H1 (cell line): ENCODE measurements around the gene PKD1L1. TPM values are rescaled to one million over a fixed set of nuclear protein-coding genes. Genes with fewer than 3 reads are reported as not detected.

ENCODE experiments used
- CTCF ChIA-PET: fragments of 300-600 bp; sonication (Branson Sonifier 250); formaldehyde crosslinking; loops from one replicate; lab custom pipeline; 2021; ENCODE audit not compliant: partially characterized antibody; lab: Charles Lee
- POLR2A ChIA-PET: fragments of 300-600 bp; sonication (Branson Sonifier 250); formaldehyde crosslinking; loops from one replicate; lab custom pipeline; 2021; ENCODE audit warnings: inconsistent platforms; ENCODE audit not compliant: partially characterized antibody; lab: Charles Lee
- DNase-seq, 2 experiments: peaks; one replicate each; pipeline versions ENCODE4 v3.0.0 to v3.0.0-alpha.2; 2010 to 2022; ENCODE audit warnings: low spot score in 2 of 2, low read depth in 1 of 2, mixed read lengths in 1 of 2
- FAIRE-seq: peaks from 2 replicates; lab custom pipeline; 2011; peaks lifted over from hg19 to GRCh38; lab: Jason Lieb, UNC
- H2AFZ ChIP-seq: 2 replicates; pipeline ENCODE4 v1.8.1; 2012; ENCODE audit warnings: low read length, inconsistent platforms
- H2AK5ac ChIP-seq: 2 replicates; pipeline ENCODE4 v1.6.1; 2013; ENCODE audit warnings: low read depth, low read length
- H2BK120ac ChIP-seq: replicated peaks from 2 replicates; pipeline ENCODE3; 2013; ENCODE audit warnings: low read depth, low read length, inconsistent platforms
- H2BK12ac ChIP-seq: 2 replicates; pipeline ENCODE4 v1.6.1; 2013; ENCODE audit warnings: low read depth, low read length
- H2BK15ac ChIP-seq: 2 replicates; pipeline ENCODE4 v1.6.1; 2013; ENCODE audit warnings: low read length
- H2BK20ac ChIP-seq: 2 replicates; pipeline ENCODE4 v1.6.1; 2013; ENCODE audit warnings: low read length
- H2BK5ac ChIP-seq: 2 replicates; pipeline ENCODE4 v1.6.1; 2013; ENCODE audit warnings: low read depth, low read length
- H3K14ac ChIP-seq: 2 replicates; pipeline ENCODE4 v1.6.1; 2013; ENCODE audit warnings: inconsistent platforms; ENCODE audit not compliant: insufficient read length
- H3K18ac ChIP-seq: 2 replicates; pipeline ENCODE4 v1.6.1; 2013; ENCODE audit warnings: low read length; ENCODE audit errors: extremely low read depth
- H3K23ac ChIP-seq: 2 replicates; pipeline ENCODE4 v1.6.1; 2013; ENCODE audit warnings: inconsistent platforms; ENCODE audit not compliant: insufficient read length
- H3K23me2 ChIP-seq: 2 replicates; pipeline ENCODE4 v1.6.1; 2013; ENCODE audit warnings: low read depth, low read length
- H3K27ac ChIP-seq: 2 replicates; pipeline ENCODE4 v1.6.1; 2011; ENCODE audit warnings: low read depth, low read length, inconsistent platforms
- H3K27me3 ChIP-seq, 4 experiments: replicated peaks in 1 of 4; 1 replicate in 1 of 4; 2 replicates in 3 of 4; pipeline versions ENCODE4 v1.6.1 to v1.8.1; 2011 to 2013; ENCODE audit warnings: low read length in 3 of 4, mild to moderate bottlenecking in 3 of 4, inconsistent platforms in 2 of 4, mixed read lengths in 2 of 4, moderate library complexity in 1 of 4; ENCODE audit not compliant: control insufficient read depth in 3 of 4, insufficient read depth in 3 of 4; ENCODE audit errors: extremely low read depth in 1 of 4
- H3K36me3 ChIP-seq, 4 experiments: 2 replicates each; pipeline versions ENCODE4 v1.6.1 to v1.8.1; 2011 to 2013; ENCODE audit warnings: mild to moderate bottlenecking in 4 of 4, low read length in 3 of 4, moderate library complexity in 2 of 4, control low read depth in 1 of 4, inconsistent platforms in 1 of 4; ENCODE audit not compliant: insufficient read depth in 4 of 4, control insufficient read depth in 2 of 4
- H3K4ac ChIP-seq: replicated peaks from 2 replicates; pipeline ENCODE3; 2013; ENCODE audit warnings: low read length, low read depth, mixed read lengths, inconsistent platforms; ENCODE audit not compliant: insufficient read length
- H3K4me1 ChIP-seq, 4 experiments: replicated peaks in 1 of 4; 1 replicate in 1 of 4; 2 replicates in 3 of 4; pipeline versions ENCODE4 v1.6.1 to v1.8.1; 2011 to 2013; ENCODE audit warnings: low read length in 3 of 4, inconsistent platforms in 2 of 4, mixed read lengths in 1 of 4; ENCODE audit not compliant: insufficient read depth in 4 of 4, control insufficient read depth in 3 of 4
- H3K4me2 ChIP-seq, 2 experiments: 2 replicates each; pipeline versions ENCODE4 v1.6.1 to v1.8.1; 2011 to 2013; ENCODE audit warnings: low read depth in 2 of 2, low read length in 2 of 2, control low read depth in 1 of 2, inconsistent platforms in 1 of 2, mild to moderate bottlenecking in 1 of 2; ENCODE audit not compliant: insufficient read depth in 1 of 2
- H3K4me3 ChIP-seq, 4 experiments: fragments of 200-600, 300-600 bp in 1 of 4; sonication (generic), shearing (Covaris generic), sonication (Bioruptor Twin) in 1 of 4; 2 replicates each; pipeline versions ENCODE4 v1.5.1 to v1.8.1; 2011 to 2016; ENCODE audit warnings: low read length in 4 of 4, low read depth in 3 of 4, control low read depth in 2 of 4, inconsistent platforms in 2 of 4, mild to moderate bottlenecking in 2 of 4, mixed read lengths in 1 of 4, moderate library complexity in 1 of 4; ENCODE audit not compliant: insufficient read depth in 2 of 4; ENCODE audit errors: extremely low read depth in 1 of 4
- H3K56ac ChIP-seq: replicated peaks from 2 replicates; pipeline ENCODE3; 2013; ENCODE audit warnings: low read depth, mild to moderate bottlenecking, mixed read lengths, low read length, inconsistent platforms; ENCODE audit not compliant: insufficient read length
- H3K79me1 ChIP-seq: 2 replicates; pipeline ENCODE4 v1.6.1; 2013; ENCODE audit warnings: low read depth, low read length, control low read depth
- H3K79me2 ChIP-seq, 2 experiments: 2 replicates each; pipeline versions ENCODE4 v1.6.1 to v1.8.1; 2012 to 2013; ENCODE audit warnings: low read length in 2 of 2, mild to moderate bottlenecking in 2 of 2, inconsistent platforms in 1 of 2; ENCODE audit not compliant: insufficient read depth in 2 of 2, control insufficient read depth in 1 of 2
- H3K9ac ChIP-seq, 4 experiments: replicated peaks in 1 of 4; 1 replicate in 1 of 4; 2 replicates in 3 of 4; pipeline versions ENCODE4 v1.6.1 to v1.8.1; 2011 to 2013; ENCODE audit warnings: low read depth in 3 of 4, low read length in 3 of 4, control low read depth in 2 of 4, mild to moderate bottlenecking in 2 of 4, moderate library complexity in 2 of 4, inconsistent platforms in 1 of 4; ENCODE audit errors: extremely low read depth in 1 of 4
- H3K9me3 ChIP-seq, 2 experiments: 2 replicates each; pipeline versions ENCODE4 v1.6.1 to v1.8.1; 2012 to 2013; ENCODE audit warnings: mild to moderate bottlenecking in 2 of 2, moderate library complexity in 2 of 2, control low read depth in 1 of 2, inconsistent platforms in 1 of 2, low read depth in 1 of 2, low read length in 1 of 2, mixed read lengths in 1 of 2; ENCODE audit not compliant: insufficient read depth in 2 of 2
- H4K20me1 ChIP-seq, 2 experiments: replicated peaks in 1 of 2; 2 replicates each; pipeline versions ENCODE3 to v1.8.1; 2011 to 2013; ENCODE audit warnings: inconsistent platforms in 2 of 2, low read length in 2 of 2, mild to moderate bottlenecking in 1 of 2; ENCODE audit not compliant: insufficient read depth in 2 of 2, control insufficient read depth in 1 of 2
- H4K5ac ChIP-seq: 2 replicates; pipeline ENCODE4 v1.6.1; 2013; ENCODE audit warnings: low read length, low read depth, mixed read lengths, inconsistent platforms; ENCODE audit not compliant: insufficient read length
- H4K8ac ChIP-seq: 2 replicates; pipeline ENCODE4 v1.8.0; 2013; ENCODE audit warnings: mild to moderate bottlenecking, moderate library complexity, low read length, inconsistent platforms; ENCODE audit not compliant: insufficient read depth; ENCODE audit errors: extremely low read depth
- H4K91ac ChIP-seq: replicated peaks from 2 replicates; pipeline ENCODE3; 2013; ENCODE audit warnings: low read length, mixed read lengths, inconsistent platforms; ENCODE audit not compliant: insufficient read length
- ATF3 ChIP-seq: IDR thresholded peaks from 2 replicates; pipeline ENCODE4 v1.6.1; 2011; ENCODE audit warnings: low read depth, mild to moderate bottlenecking, low read length; ENCODE audit not compliant: insufficient read depth
- BRCA1 ChIP-seq: IDR thresholded peaks from 2 replicates; pipeline ENCODE4 v1.6.1; 2012; ENCODE audit warnings: low read depth, low read length, improper control_type of control experiment
- CBX5 ChIP-seq: fragments of 300-800, 300-1000 bp; sonication (generic); IDR thresholded peaks from 2 replicates; pipeline ENCODE4 v1.7.1; 2016; ENCODE audit warnings: antibody characterized with exemption, low read length, low read depth
- CREB1 ChIP-seq: IDR thresholded peaks from 2 replicates; pipeline ENCODE4 v1.6.1; 2012; ENCODE audit warnings: inconsistent platforms
- JUN ChIP-seq: IDR thresholded peaks from 2 replicates; pipeline ENCODE4 v1.6.1; 2011; ENCODE audit warnings: low read depth, mild to moderate bottlenecking, improper control_type of control experiment, low read length
- TBP ChIP-seq: IDR thresholded peaks from 2 replicates; pipeline ENCODE4 v1.6.1; 2011; ENCODE audit warnings: low read depth, low read length, improper control_type of control experiment
- USF2 ChIP-seq: IDR thresholded peaks from 2 replicates; pipeline ENCODE4 v1.6.1; 2011; ENCODE audit warnings: low read length, improper control_type of control experiment
- WGBS, 2 experiments: shearing (Covaris generic) in 1 of 2; methylation state at CpG; one replicate each; pipeline versions ENCODE4 v1.1.6 to v1.1.7; 2013 to 2015; ENCODE audit warnings: low lambda C conversion rate in 2 of 2, mixed read lengths in 2 of 2, inconsistent platforms in 1 of 2, low coverage in 1 of 2, missing lambda C conversion rate in 1 of 2; ENCODE audit not compliant: insufficient replicate concordance in 2 of 2, insufficient coverage in 1 of 2, insufficient read length in 1 of 2; ENCODE audit errors: extremely low coverage in 1 of 2, missing lambda C conversion rate in 1 of 2; 5-methylcytosine and 5-hydroxymethylcytosine counted together
- polyA plus RNA-seq, 7 experiments: library from polyadenylated mRNA; depleted of rRNA in 3 of 7; stranded (reverse) in 5 of 7; unstranded in 2 of 7; fragments of >200 nt in 5 of 7; fragments of 200-250 nt in 2 of 7; gene quantifications; 1 replicate in 5 of 7; 2 replicates in 1 of 7; 4 replicates in 1 of 7; pipeline versions ENCODE4 v1.2.1 to v1.2.3, GENCODE V29; 2011 to 2013; ENCODE audit warnings: missing spikeins in 2 of 7, mixed read lengths in 2 of 7
- total RNA-seq: library from RNA; stranded (reverse); fragmentation: NEBNext Ultra II Directional; extraction: Animal tissue kit (Norgen Biotek cat#: 25700); gene quantifications from 2 replicates; pipeline ENCODE4 v1.2.1, GENCODE V29; 2021

PKD1L1 gene
- total and polyA plus RNA-seq, 2 of the 8 experiments (the other 6 are each of a cell fraction or from before 2014, with no cell fraction given), result 0.22 to 0.35 TPM

GRCh38 chr7:47936323-47936722 is 11.9 kb downstream of the PKD1L1 start:
- H3K14ac ChIP-seq, result no peak overlapping the region
- H3K79me2 ChIP-seq, result no peaks in the 10 kb centered on the region
- no peak overlapping the region for H4K91ac ChIP-seq
- no peak overlapping the region for H3K4me3 ChIP-seq
- TF ChIP-seq CREB1, result no peak
- no peak for TF ChIP-seq CBX5
- no peak for TF ChIP-seq BRCA1
- TF ChIP-seq JUN, result no peak
- no peak for TF ChIP-seq ATF3
- no peak for TF ChIP-seq TBP
- TF ChIP-seq USF2, result no peak
- TF ChIP-seq, all 59 proteins: peak for 0
- Histone ChIP-seq H2BK5ac (no peak overlapping the region), H2BK20ac (no peak overlapping the region), H2BK12ac (no peak overlapping the region), H3K27ac (no peak overlapping the region), H3K27me3 (no peaks in the 10 kb centered on the region), H3K4me1 (peaks cover 0 to 8% (median 4%) of the 10 kb centered on the region in 4 experiments; a peak in 6 of 7 replicates), H2AK5ac (no peak overlapping the region), H4K8ac (no peak overlapping the region), H3K18ac (no peak overlapping the region), H3K79me1 (no peaks in the 10 kb centered on the region), H3K9me3 (no peaks in the 10 kb centered on the region), H2BK15ac (no peak overlapping the region), H3K4ac (no peak overlapping the region), H3K56ac (no peak overlapping the region), H3K23ac (no peak overlapping the region), H3K23me2 (no peaks in the 10 kb centered on the region), H3K36me3 (no peaks in the 10 kb centered on the region), H2BK120ac (no peak overlapping the region), H4K20me1 (no peaks in the 10 kb centered on the region), H2AFZ (no peak overlapping the region), H3K9ac (no peak overlapping the region), H3K4me2 (no peak overlapping the region), H4K5ac (no peak overlapping the region)
- whole genome bisulfite sequencing, 2 experiments, result 95% methylated on average over 4 of the region's 4 CpGs; no CpG with 5 or more reads in 1 of the 2 experiments
- DNase-seq (no peak), FAIRE-seq (no peak)
- ChIA-PET POLR2A (no interaction called here), CTCF (interaction anchor here (1.0 to 5.4 kb wide), 4 partner anchors 14 to 168 kb away, joined by 3 to 34 read pairs (median 16); partner anchors contain the start of gene PKD1L1)
